ENCODE data around the gene CLECL1.
"Not testable (repeated sequence)": the region's sequence is repeated elsewhere in the genome, so short reads cannot be mapped to it uniquely, and the experiment has no call there.

CLECL1 gene

GRCh38 chr12:9718968-9719367, 13.9 kb downstream of the CLECL1 start:
- DNase-seq, result no peak

- no peak for DNase-seq
Measured at GRCh38 chr12:9717070-9717925, 15.6 kb downstream of the CLECL1 start.

- not testable (repeated sequence) for DNase-seq
Measured at GRCh38 chr12:9713032-9713558, 19.8 kb downstream of the CLECL1 start.

- DNase-seq, result no peak
Measured at GRCh38 chr12:9711664-9712063, 21.2 kb downstream of the CLECL1 start.

GRCh38 chr12:9710584-9711375, 22.1 kb downstream of the CLECL1 start:
- no peak for DNase-seq

GRCh38 chr12:9708853-9709252, 24.0 kb downstream of the CLECL1 start:
- no peak for DNase-seq

DNA sequence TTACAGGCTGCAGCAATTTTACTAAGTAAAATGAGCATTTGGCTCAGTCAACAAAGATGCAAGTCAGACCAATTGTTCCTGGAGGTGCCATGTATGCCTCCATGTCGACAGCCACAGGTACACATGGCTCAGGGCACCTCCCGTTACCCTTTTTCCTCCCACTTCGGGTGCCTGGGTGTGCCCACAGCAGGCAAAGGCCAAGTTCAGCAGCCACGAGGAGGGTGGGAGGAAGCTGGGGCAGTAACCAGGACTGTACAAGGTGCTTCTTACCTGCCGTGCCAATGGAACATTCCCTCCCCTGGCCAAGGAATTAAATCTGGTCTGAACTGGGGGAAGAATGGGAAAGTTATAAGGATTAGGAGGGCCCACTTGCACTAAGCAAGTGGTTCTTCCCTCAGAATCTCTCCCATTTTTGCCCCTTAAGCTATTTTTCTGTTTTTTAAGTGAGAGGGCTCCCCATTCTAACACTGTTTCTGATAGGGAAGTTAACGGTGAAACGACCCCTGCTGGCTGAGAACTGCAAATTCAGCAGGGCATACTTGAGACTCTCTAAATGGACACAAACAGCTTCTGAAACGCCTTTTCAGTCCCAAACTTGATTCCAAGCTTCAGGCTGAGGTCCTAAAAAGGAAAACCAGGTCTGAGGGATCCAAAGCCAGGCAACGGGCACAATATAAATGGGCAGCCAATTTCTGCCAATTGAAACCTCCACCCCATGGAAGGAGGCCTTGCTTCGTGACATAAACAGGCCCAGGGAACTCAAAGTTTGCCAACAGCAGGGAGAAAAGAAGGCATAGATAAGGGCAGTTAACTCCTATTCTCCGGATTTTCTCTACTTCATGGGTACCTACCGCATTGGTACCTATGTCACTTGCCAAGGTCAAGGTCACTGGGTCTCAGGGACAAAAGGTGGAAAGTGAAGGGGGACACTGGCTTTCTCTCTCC, 24.8 kb downstream of the CLECL1 start:
- DNase-seq, result peak; percentile 1

- no peak for DNase-seq
Measured at GRCh38 chr12:9707356-9707755, 25.5 kb downstream of the CLECL1 start.

- no peak for DNase-seq
Measured at GRCh38 chr12:9706086-9706685, 26.7 kb downstream of the CLECL1 start.

DNA sequence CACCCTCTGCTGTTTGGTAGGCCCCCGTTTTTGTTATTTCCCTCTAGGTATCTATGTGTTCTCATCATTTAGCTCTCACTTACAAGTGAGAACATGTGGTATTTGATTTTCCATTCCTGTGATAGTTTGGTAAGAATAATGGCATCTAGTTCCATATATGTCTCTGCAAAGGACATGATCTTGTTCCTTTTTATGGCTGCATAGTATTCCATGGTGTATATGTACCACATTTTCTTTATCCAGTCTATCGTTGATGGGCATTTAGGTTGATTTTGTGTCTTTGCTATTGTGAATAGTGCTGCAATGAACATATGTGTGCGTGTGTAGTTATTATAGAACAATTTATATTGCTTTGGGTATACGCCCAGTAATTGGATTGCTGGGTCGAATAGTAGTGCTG, 28.3 kb downstream of the CLECL1 start:
- DNase-seq, result not testable (repeated sequence)

- DNase-seq, result no peak
Measured at GRCh38 chr12:9702255-9702654, 30.6 kb downstream of the CLECL1 start.

DNA sequence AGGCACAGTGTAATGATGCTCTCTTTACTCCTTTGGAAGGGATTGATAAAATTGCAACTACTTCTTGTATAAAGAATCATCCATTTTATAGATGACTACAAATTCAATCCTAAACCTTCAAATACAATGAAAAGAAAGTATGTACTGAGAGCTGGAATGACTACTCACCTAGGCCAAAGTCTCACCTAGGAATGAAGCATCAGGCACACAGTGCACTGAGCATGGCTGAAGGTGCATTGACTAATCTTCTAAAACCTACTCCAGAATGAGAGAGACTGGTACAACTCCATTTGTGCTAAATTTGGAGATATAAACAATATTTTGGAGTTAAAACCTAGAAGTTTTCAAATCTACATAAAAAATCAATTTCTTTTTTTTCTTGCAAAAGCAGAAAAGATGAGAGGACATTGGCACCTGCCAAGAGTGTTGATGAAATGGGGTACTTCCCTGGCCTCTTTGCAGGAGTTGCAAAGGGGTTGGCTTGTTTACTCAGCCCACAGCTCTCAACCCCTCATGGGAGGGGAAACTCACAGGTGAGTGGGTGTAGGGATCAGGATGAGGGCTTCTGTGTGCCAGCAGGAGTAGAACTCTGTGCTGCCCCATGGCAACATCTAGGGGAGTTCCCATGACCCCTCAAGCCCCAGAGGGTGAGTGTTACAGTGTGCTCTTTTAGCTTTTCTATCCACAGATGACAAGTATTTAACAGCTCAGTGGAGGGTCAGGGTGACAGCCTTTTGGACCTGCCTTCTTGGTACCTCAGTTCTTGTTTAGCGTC, 31.3 kb downstream of the CLECL1 start:
- no peak for DNase-seq

DNA sequence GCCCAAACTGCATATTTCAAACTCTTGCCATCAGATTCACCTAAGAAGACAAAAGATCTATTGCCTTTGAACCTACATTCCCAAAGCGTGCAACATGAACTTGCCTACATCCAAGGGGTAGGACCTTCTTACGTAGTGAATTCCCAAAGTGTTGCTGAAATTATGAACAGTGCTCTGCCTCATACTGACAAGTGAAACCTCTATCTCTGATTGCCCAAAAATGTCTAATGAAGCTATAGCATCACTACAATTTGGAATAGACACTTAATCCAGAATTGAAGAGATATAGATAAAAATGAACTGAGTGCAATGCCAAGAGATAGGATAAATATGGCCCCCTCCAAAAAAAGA, 32.3 kb downstream of the CLECL1 start:
- DNase-seq, result no peak

DNA sequence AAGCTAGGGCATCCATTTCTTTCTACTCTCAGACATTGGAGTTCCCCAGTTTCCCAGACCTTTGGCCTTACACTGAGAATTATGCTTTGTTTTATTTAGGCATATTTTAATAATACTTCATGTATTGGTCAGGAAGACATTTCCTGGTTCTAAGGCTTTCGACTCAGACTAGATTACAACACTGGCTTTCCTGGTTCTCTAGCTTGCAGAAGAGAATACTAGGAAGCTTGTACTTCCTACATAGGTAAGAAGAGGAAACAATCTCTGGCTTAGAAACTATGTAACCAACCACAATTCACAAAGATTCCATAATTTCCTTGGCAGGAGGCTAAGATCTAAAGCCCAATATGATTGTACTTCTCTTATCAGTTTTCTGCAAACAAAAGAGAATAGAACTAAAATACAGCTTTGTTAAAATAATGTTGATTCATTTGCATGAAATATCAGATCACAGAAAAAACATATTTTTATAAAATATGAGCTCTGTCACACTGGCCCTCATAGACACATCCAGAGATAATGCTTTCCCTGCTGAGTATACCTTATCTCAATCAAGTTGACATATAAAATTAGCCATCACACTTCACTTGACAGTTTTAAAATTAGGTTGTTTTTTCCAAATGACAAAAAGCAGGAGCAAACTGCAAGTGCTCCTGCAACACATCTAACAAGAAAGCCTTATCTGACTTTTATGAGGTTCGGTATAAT, 32.8 kb downstream of the CLECL1 start:
- no peak for DNase-seq

- no peak for DNase-seq
Measured at GRCh38 chr12:9699269-9699897, 33.5 kb downstream of the CLECL1 start.

GRCh38 chr12:9698681-9699080, 34.2 kb downstream of the CLECL1 start:
- DNase-seq, result no peak

GRCh38 chr12:9697619-9698018, 35.3 kb downstream of the CLECL1 start:
- no peak for DNase-seq

- DNase-seq, result not testable (repeated sequence)
Measured at GRCh38 chr12:9695661-9696060, 37.2 kb downstream of the CLECL1 start.

GRCh38 chr12:9695150-9695549, 37.7 kb downstream of the CLECL1 start:
- not testable (repeated sequence) for DNase-seq

GRCh38 chr12:9694241-9694640, 38.7 kb downstream of the CLECL1 start:
- DNase-seq, result no peak

Data from NCI-H1092 treated with DMSO at 0.1 percent for 48 hours (cell line).